PC-9 (cell line): ENCODE results near the gene TIGAR. TPM values are rescaled to one million over a fixed set of nuclear protein-coding genes. Genes with fewer than 3 reads are reported as not detected.

Experiments
- BruUV-seq: library from RNA; stranded (reverse); fragments of 400-500 nt; replicated peaks from 2 replicates; lab custom pipeline; 2021; lab: Mats Ljungman, UMichigan
- CTCF ChIA-PET: fragments of 300-600 bp; sonication (Branson Sonifier 250); formaldehyde crosslinking; loops from one replicate; lab custom pipeline; 2022; ENCODE audit warnings: antibody characterized with exemption; lab: Charles Lee
- POLR2A ChIA-PET: fragments of 300-600 bp; sonication (Branson Sonifier 250); formaldehyde crosslinking; loops from one replicate; lab custom pipeline; 2022; ENCODE audit warnings: antibody characterized with exemption; ENCODE audit not compliant: unreplicated experiment; lab: Charles Lee
- DNase-seq, 2 experiments: peaks; one replicate each; pipeline versions ENCODE4 v3.0.0 to v3.0.0-alpha.2; 2015 to 2022; ENCODE audit warnings: mixed read lengths in 1 of 2
- H2AFZ ChIP-seq: fragments of 200-600 bp; sonication (generic); 2 replicates; pipeline ENCODE4 v1.8.1; 2017; ENCODE audit warnings: antibody characterized with exemption
- H3F3A ChIP-seq: fragments of 200-600 bp; sonication (generic); 2 replicates; pipeline ENCODE4 v1.8.1; 2017; ENCODE audit warnings: antibody characterized with exemption, mild to moderate bottlenecking, low read depth; ENCODE audit not compliant: insufficient read depth
- H3K27ac ChIP-seq: fragments of 200-600 bp; sonication (generic); 2 replicates; pipeline ENCODE4 v1.6.1; 2016; ENCODE audit warnings: mixed run types
- H3K27me3 ChIP-seq: fragments of 200-600 bp; sonication (generic); 2 replicates; pipeline ENCODE4 v1.6.1; 2016; ENCODE audit warnings: low read depth, mixed run types; ENCODE audit not compliant: insufficient read depth
- H3K36me3 ChIP-seq: fragments of 200-600 bp; sonication (generic); 2 replicates; pipeline ENCODE4 v1.6.1; 2016; ENCODE audit warnings: low read depth, mixed run types
- H3K4me1 ChIP-seq: fragments of 200-600 bp; sonication (generic); replicated peaks from 2 replicates; pipeline ENCODE4 v1.6.1; 2016; ENCODE audit warnings: mixed run types; ENCODE audit not compliant: insufficient read depth
- H3K4me2 ChIP-seq: fragments of 200-600 bp; sonication (generic); 2 replicates; pipeline ENCODE4 v1.6.1; 2017; ENCODE audit warnings: mixed run types
- H3K4me3 ChIP-seq: fragments of 200-600 bp; sonication (generic); 2 replicates; pipeline ENCODE4 v1.6.1; 2016; ENCODE audit warnings: mixed run types
- H3K79me2 ChIP-seq: fragments of 200-600 bp; sonication (generic); 2 replicates; pipeline ENCODE4 v1.6.1; 2017; ENCODE audit warnings: low read depth, mixed run types
- H3K9me2 ChIP-seq: fragments of 200-600 bp; sonication (generic); 2 replicates; pipeline ENCODE4 v1.8.1; 2017; ENCODE audit warnings: mild to moderate bottlenecking; ENCODE audit not compliant: insufficient read depth
- H3K9me3 ChIP-seq: fragments of 200-600 bp; sonication (generic); 2 replicates; pipeline ENCODE4 v1.8.1; 2016; ENCODE audit warnings: low read depth; ENCODE audit not compliant: insufficient read depth
- H4K20me1 ChIP-seq: fragments of 200-600 bp; sonication (generic); 2 replicates; pipeline ENCODE4 v1.8.1; 2017; ENCODE audit not compliant: insufficient read depth
- CTCF ChIP-seq: fragments of 200-600 bp; sonication (generic); conservative IDR thresholded peaks from 2 replicates; pipeline ENCODE4 v1.6.1; 2017; ENCODE audit warnings: mixed run types, antibody characterized with exemption, mild to moderate bottlenecking, moderate library complexity
- EZH2 ChIP-seq: fragments of 200-600 bp; sonication (generic); IDR thresholded peaks from 2 replicates; pipeline ENCODE4 v1.8.0; 2017; ENCODE audit warnings: antibody characterized with exemption, low read depth
- intact Hi-C: fragments of 100-400 bp; cut with micrococcal nuclease; formaldehyde crosslinking; loops from one replicate; pipeline ENCODE4 v1.10.0; 2022; ENCODE audit not compliant: unreplicated experiment
- total RNA-seq: library from RNA; stranded (reverse); gene quantifications from 2 replicates; pipeline ENCODE4 v1.2.3, GENCODE V29; 2021

TIGAR gene
- total RNA-seq, 1 experiment from 2014 or later, result 13.2 TPM

GRCh38 chr12:4278329-4279197 is 42.5 kb upstream of the TIGAR start:
- CTCF ChIA-PET, result interaction anchor here (0.6 to 0.8 kb wide), 3 partner anchors 395 to 1028 kb away, joined by 3 to 15 read pairs (median 3); no protein-coding TSS in a partner anchor
- Histone ChIP-seq H3K27me3 (peaks cover 91% of the 10 kb centered on the region), H3K79me2 (no peaks in the 10 kb centered on the region), H3K4me1 (no peaks in the 10 kb centered on the region), H3K4me2 (no peak overlapping the region), H3K9me2 (no peaks in the 10 kb centered on the region), H3K27ac (no peak overlapping the region), H2AFZ (no peak overlapping the region), H3K4me3 (no peak overlapping the region), H3F3A (no peaks in the 10 kb centered on the region), H4K20me1 (no peaks in the 10 kb centered on the region), H3K36me3 (no peaks in the 10 kb centered on the region), H3K9me3 (no peaks in the 10 kb centered on the region)
- no peak for DNase-seq
- BruUV-seq, result no TSS peak
- TF ChIP-seq EZH2, result no peak
- TF ChIP-seq CTCF, result no peak
- POLR2A ChIA-PET, result no interaction called here
- intact Hi-C loops, result loop anchor here (10.0 kb wide), 3 partner anchors 474 to 1204 kb away; partner anchors contain the start of gene TSPAN9

- Histone ChIP-seq H4K20me1 (no peaks in the 10 kb centered on the region), H3K36me3 (no peaks in the 10 kb centered on the region), H3K4me3 (no peak overlapping the region), H3K79me2 (no peaks in the 10 kb centered on the region), H3F3A (no peaks in the 10 kb centered on the region), H3K4me1 (no peaks in the 10 kb centered on the region), H2AFZ (no peak overlapping the region), H3K27ac (no peak overlapping the region), H3K4me2 (no peak overlapping the region), H3K9me2 (no peaks in the 10 kb centered on the region), H3K9me3 (no peaks in the 10 kb centered on the region), H3K27me3 (peaks cover 91% of the 10 kb centered on the region)
- CTCF ChIA-PET, result no interaction called here
- intact Hi-C loops, result loop anchor here (10.0 kb wide), 3 partner anchors 474 to 1204 kb away; partner anchors contain the start of gene TSPAN9
- no TSS peak for BruUV-seq
- no peak for TF ChIP-seq CTCF
- TF ChIP-seq EZH2, result no peak
- POLR2A ChIA-PET, result no interaction called here
- no peak for DNase-seq
Observed at GRCh38 chr12:4279198-4279690, 41.8 kb upstream of the TIGAR start.

GRCh38 chr12:4280351-4281163 is 40.5 kb upstream of the TIGAR start:
- no TSS peak for BruUV-seq
- no peaks in the 10 kb centered on the region for H3K9me3 ChIP-seq
- CTCF ChIA-PET, result no interaction called here
- no peak for DNase-seq
- POLR2A ChIA-PET, result no interaction called here
- H4K20me1 ChIP-seq, result no peaks in the 10 kb centered on the region
- H3K4me3 ChIP-seq, result no peak overlapping the region
- no peaks in the 10 kb centered on the region for H3F3A ChIP-seq
- no peak overlapping the region for H2AFZ ChIP-seq
- no peaks in the 10 kb centered on the region for H3K79me2 ChIP-seq
- TF ChIP-seq EZH2, result no peak
- no peak for TF ChIP-seq CTCF
- H3K4me1 ChIP-seq, result no peaks in the 10 kb centered on the region
- H3K27ac ChIP-seq, result no peak overlapping the region
- H3K36me3 ChIP-seq, result no peaks in the 10 kb centered on the region
- no peaks in the 10 kb centered on the region for H3K9me2 ChIP-seq
- H3K4me2 ChIP-seq, result no peak overlapping the region
- H3K27me3 ChIP-seq, result peaks cover 93% of the 10 kb centered on the region
- intact Hi-C loops, result no loop called here
